HG02870 (cell line): ENCODE data around the gene MINK1.
A peak's percentile ranks its signal among the peaks of the same experiment; 100 is the strongest.

Source experiments
- ATAC-seq: cut with Tn5 transposase; IDR thresholded peaks from one replicate; pipeline ENCODE4 v1.9.1; 2021; ENCODE audit warnings: mild to moderate bottlenecking, moderate library complexity; ENCODE audit not compliant: unreplicated experiment

MINK1 gene

GRCh38 chr17:4833178-4833940 lies at the start of gene MINK1:
MINK1 (plus strand) TSS chr17:4833340; CDS start chr17:4833584, 244 bp downstream.
- ATAC-seq: peak; percentile 83

GRCh38 chr17:4785311-4786105 lies 47.6 kb upstream of the MINK1 start:
- no peak for ATAC-seq

GRCh38 chr17:4786106-4786511 lies 47.0 kb upstream of the MINK1 start, which contains the start of gene VMO1:
VMO1 (minus strand) TSS chr17:4786364; CDS start chr17:4786352, 12 bp downstream.
- no peak for ATAC-seq

GRCh38 chr17:4786516-4786915 lies 46.6 kb upstream of the MINK1 start:
- ATAC-seq: no peak

- ATAC-seq: no peak
Measured at GRCh38 chr17:4788159-4788806, 44.9 kb upstream of the MINK1 start.

GRCh38 chr17:4788807-4789700 lies 44.1 kb upstream of the MINK1 start, which contains the start of gene GLTPD2:
GLTPD2 (plus strand) TSS chr17:4788964; CDS start chr17:4789012, 48 bp downstream.
- no peak for ATAC-seq

- ATAC-seq: no peak
Measured at GRCh38 chr17:4789701-4789950, 43.5 kb upstream of the MINK1 start.

GRCh38 chr17:4789951-4790704 lies 43.0 kb upstream of the MINK1 start:
- ATAC-seq: peak; percentile 79

- ATAC-seq: no peak
Measured at GRCh38 chr17:4790705-4791088, 42.4 kb upstream of the MINK1 start.

GRCh38 chr17:4795168-4795567 lies 38.0 kb upstream of the MINK1 start:
- no peak for ATAC-seq

- ATAC-seq: no peak
Measured at GRCh38 chr17:4796552-4796920, 36.6 kb upstream of the MINK1 start.

- ATAC-seq: no peak
Measured at GRCh38 chr17:4800462-4801196, 32.5 kb upstream of the MINK1 start.

GRCh38 chr17:4802228-4802627 lies 30.9 kb upstream of the MINK1 start, which contains the start of gene C17orf114:
C17orf114 (minus strand) TSS chr17:4802328.
- no peak for ATAC-seq

GRCh38 chr17:4806456-4806776 lies 26.7 kb upstream of the MINK1 start:
- no peak for ATAC-seq

GRCh38 chr17:4806777-4807604 lies 26.1 kb upstream of the MINK1 start, which contains the start of gene PLD2:
PLD2 (plus strand) TSS chr17:4807152; CDS start chr17:4807773, 621 bp downstream.
- peak; percentile 90 for ATAC-seq

- no peak for ATAC-seq
Measured at GRCh38 chr17:4807605-4808377, 25.3 kb upstream of the MINK1 start.

- no peak for ATAC-seq
Measured at GRCh38 chr17:4808378-4808767, 24.8 kb upstream of the MINK1 start.
